HepG2 (cell line): ENCODE data around the gene TAPBP. TPM values are rescaled to one million over a fixed set of nuclear protein-coding genes. Genes with fewer than 3 reads are reported as not detected.
A peak's percentile ranks its signal among the peaks of the same experiment; 100 is the strongest.

ENCODE experiments used
- DNMT3B ChIP-seq: conservative IDR thresholded peaks from 2 replicates; pipeline ENCODE4 v1.6.1; 2016; ENCODE audit warnings: missing biosample characterization, control low read depth
- GPBP1L1 ChIP-seq: sonication (generic); formaldehyde crosslinking; IDR thresholded peaks from 2 replicates; pipeline ENCODE4 v1.5.0; 2020; ENCODE audit warnings: mild to moderate bottlenecking, missing genetic modification reagents
- PAXIP1 ChIP-seq: sonication (generic); formaldehyde crosslinking; conservative IDR thresholded peaks from 2 replicates; pipeline ENCODE4 v1.4.0; 2020; ENCODE audit warnings: mild to moderate bottlenecking, missing genetic modification reagents, moderate library complexity
- RFX1 ChIP-seq: fragments of 450-650 bp; IDR thresholded peaks from 2 replicates; pipeline ENCODE4 v1.6.1; 2017
- SRSF1 ChIP-seq: fragments of 200-400 bp; formaldehyde crosslinking; optimal IDR thresholded peaks from 2 replicates; pipeline ENCODE3; 2017; ENCODE audit warnings: mild to moderate bottlenecking, low read depth, low read length, moderate library complexity
- ZKSCAN5 ChIP-seq: sonication (generic); formaldehyde crosslinking; IDR thresholded peaks from 2 replicates; pipeline ENCODE4 v1.5.1; 2020; ENCODE audit warnings: mild to moderate bottlenecking, missing genetic modification reagents
- ZNF18 ChIP-seq: sonication (generic); formaldehyde crosslinking; IDR thresholded peaks from 2 replicates; pipeline ENCODE4 v1.8.0; 2022; ENCODE audit warnings: mild to moderate bottlenecking, missing genetic modification reagents; ENCODE audit not compliant: insufficient replicate concordance
- ZNF629 ChIP-seq: sonication (generic); formaldehyde crosslinking; conservative IDR thresholded peaks from 2 replicates; pipeline ENCODE4 v1.5.0; 2020; ENCODE audit warnings: missing genetic modification reagents
- ZSCAN22 ChIP-seq: sonication (generic); formaldehyde crosslinking; IDR thresholded peaks from 2 replicates; pipeline ENCODE4 v1.4.0; 2020; ENCODE audit warnings: mild to moderate bottlenecking, missing genetic modification reagents
- polyA plus RNA-seq, 8 experiments: library from polyadenylated mRNA; depleted of rRNA in 3 of 8; stranded (reverse) in 7 of 8; unstranded in 1 of 8; fragments of >200 nt; fragmentation: Illumina TruSeq in 4 of 8; extraction: Trizol in 4 of 8; gene quantifications; 2 replicates each; pipeline versions ENCODE4 v1.2.1 to v1.2.3, GENCODE V29; 2011 to 2016; ENCODE audit warnings: low read depth in 4 of 8, missing spikeins in 1 of 8, mixed read lengths in 1 of 8; ENCODE audit not compliant: insufficient read depth in 1 of 8
- total RNA-seq, 5 experiments: library from RNA; depleted of rRNA; stranded (reverse); fragments of >200 nt; fragmentation: Illumina TruSeq; extraction: Trizol; gene quantifications; 2 replicates each; pipeline ENCODE4 v1.2.3, GENCODE V29; 2016; ENCODE audit warnings: low read depth in 1 of 5
- TF ChIP-seq, protein P1 (sequence below): sonication (generic); formaldehyde crosslinking; IDR thresholded peaks from 2 replicates; pipeline ENCODE4 v1.4.0; 2020; ENCODE audit warnings: missing genetic modification reagents, borderline replicate concordance
- TF ChIP-seq, protein P2 (sequence below): sonication (generic); formaldehyde crosslinking; IDR thresholded peaks from one replicate; pipeline ENCODE4 v1.5.1; 2020; ENCODE audit warnings: mild to moderate bottlenecking, missing genetic modification reagents; ENCODE audit errors: not compliant biosample characterization

Gene TAPBP
- total and polyA plus RNA-seq, 2 of the 13 experiments (the other 11 are each of a cell fraction or from before 2014, with no cell fraction given) = 27.4 to 32.3 TPM

GRCh38 chr6:33313105-33313708 is 671 bp downstream of the TAPBP start (continued):
- TF ChIP-seq GPBP1L1 = no peak
- peak; percentile 18 for TF ChIP-seq ZNF18 (CRISPR knock-in tag)
- TF ChIP-seq, protein P1, sequence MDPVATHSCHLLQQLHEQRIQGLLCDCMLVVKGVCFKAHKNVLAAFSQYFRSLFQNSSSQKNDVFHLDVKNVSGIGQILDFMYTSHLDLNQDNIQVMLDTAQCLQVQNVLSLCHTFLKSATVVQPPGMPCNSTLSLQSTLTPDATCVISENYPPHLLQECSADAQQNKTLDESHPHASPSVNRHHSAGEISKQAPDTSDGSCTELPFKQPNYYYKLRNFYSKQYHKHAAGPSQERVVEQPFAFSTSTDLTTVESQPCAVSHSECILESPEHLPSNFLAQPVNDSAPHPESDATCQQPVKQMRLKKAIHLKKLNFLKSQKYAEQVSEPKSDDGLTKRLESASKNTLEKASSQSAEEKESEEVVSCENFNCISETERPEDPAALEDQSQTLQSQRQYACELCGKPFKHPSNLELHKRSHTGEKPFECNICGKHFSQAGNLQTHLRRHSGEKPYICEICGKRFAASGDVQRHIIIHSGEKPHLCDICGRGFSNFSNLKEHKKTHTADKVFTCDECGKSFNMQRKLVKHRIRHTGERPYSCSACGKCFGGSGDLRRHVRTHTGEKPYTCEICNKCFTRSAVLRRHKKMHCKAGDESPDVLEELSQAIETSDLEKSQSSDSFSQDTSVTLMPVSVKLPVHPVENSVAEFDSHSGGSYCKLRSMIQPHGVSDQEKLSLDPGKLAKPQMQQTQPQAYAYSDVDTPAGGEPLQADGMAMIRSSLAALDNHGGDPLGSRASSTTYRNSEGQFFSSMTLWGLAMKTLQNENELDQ = no peak
- TF ChIP-seq, protein P2, sequence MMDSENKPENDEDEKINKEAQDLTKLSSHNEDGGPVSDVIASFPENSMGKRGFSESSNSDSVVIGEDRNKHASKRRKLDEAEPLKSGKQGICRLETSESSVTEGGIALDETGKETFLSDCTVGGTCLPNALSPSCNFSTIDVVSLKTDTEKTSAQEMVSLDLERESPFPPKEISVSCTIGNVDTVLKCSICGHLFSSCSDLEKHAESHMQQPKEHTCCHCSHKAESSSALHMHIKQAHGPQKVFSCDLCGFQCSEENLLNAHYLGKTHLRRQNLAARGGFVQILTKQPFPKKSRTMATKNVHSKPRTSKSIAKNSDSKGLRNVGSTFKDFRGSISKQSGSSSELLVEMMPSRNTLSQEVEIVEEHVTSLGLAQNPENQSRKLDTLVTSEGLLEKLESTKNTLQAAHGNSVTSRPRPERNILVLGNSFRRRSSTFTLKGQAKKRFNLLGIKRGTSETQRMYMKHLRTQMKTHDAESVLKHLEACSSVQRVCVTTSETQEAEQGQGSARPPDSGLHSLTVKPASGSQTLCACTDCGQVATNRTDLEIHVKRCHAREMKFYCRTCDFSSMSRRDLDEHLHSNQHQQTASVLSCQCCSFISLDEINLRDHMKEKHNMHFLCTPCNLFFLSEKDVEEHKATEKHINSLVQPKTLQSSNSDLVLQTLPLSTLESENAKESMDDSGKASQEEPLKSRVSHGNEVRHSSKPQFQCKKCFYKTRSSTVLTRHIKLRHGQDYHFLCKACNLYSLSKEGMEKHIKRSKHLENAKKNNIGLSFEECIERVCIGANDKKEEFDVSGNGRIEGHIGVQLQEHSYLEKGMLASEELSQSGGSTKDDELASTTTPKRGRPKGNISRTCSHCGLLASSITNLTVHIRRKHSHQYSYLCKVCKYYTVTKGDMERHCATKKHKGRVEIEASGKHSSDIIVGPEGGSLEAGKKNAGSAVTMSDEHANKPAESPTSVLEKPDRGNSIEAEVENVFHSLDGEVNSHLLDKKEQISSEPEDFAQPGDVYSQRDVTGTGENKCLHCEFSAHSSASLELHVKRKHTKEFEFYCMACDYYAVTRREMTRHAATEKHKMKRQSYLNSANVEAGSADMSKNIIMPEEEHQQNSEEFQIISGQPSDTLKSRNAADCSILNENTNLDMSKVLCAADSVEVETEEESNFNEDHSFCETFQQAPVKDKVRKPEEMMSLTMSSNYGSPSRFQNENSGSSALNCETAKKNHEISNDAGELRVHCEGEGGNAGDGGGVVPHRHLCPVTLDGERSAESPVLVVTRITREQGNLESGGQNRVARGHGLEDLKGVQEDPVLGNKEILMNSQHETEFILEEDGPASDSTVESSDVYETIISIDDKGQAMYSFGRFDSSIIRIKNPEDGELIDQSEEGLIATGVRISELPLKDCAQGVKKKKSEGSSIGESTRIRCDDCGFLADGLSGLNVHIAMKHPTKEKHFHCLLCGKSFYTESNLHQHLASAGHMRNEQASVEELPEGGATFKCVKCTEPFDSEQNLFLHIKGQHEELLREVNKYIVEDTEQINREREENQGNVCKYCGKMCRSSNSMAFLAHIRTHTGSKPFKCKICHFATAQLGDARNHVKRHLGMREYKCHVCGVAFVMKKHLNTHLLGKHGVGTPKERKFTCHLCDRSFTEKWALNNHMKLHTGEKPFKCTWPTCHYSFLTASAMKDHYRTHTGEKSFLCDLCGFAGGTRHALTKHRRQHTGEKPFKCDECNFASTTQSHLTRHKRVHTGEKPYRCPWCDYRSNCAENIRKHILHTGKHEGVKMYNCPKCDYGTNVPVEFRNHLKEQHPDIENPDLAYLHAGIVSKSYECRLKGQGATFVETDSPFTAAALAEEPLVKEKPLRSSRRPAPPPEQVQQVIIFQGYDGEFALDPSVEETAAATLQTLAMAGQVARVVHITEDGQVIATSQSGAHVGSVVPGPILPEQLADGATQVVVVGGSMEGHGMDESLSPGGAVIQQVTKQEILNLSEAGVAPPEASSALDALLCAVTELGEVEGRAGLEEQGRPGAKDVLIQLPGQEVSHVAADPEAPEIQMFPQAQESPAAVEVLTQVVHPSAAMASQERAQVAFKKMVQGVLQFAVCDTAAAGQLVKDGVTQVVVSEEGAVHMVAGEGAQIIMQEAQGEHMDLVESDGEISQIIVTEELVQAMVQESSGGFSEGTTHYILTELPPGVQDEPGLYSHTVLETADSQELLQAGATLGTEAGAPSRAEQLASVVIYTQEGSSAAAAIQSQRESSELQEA = no peak
- TF ChIP-seq DNMT3B (CRISPR knock-in tag) = no peak
- no peak for TF ChIP-seq ZSCAN22 (CRISPR knock-in tag)
- 0 out of 2 replicates have a peak, but pooled peaks have one; percentile 15 for TF ChIP-seq ZKSCAN5 (CRISPR knock-in tag)
- peak; percentile 62 for TF ChIP-seq RFX1
- TF ChIP-seq ZNF629 (CRISPR knock-in tag) = peak; percentile 82
- no peak for TF ChIP-seq SRSF1
- 0 out of 2 replicates have a peak, but pooled peaks have one; percentile 8 for TF ChIP-seq PAXIP1 (CRISPR knock-in tag)
